ENCODE measurements around the gene PNMA3. TPM values are rescaled to one million over a fixed set of nuclear protein-coding genes. Genes with fewer than 3 reads are reported as not detected.

The PNMA3 gene
- total RNA-seq, 2 donors from 2014 or later, result 0.56 TPM; not detected in 1

DNA sequence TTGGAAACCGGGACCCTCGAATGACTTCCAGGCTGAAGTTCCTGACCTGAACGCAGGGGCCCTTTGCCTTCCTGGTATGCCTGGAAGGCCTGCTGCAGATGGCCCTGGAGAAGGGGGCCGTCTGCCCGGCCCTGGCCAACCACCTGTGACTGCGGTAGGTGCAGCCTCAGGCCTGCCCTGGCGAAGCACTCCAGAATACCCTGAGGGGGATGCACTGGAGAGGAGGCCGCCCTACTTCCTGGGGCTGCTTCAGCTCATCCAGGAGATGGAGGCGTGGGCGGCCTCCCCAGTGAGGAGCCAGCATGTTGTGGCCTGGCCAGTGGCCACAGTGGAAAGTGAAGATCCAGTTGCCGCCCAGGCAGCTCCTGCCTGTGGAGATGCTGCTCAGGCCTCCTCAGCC lies 26.4 kb upstream of the PNMA3 start:
- TF ChIP-seq CTCF (IDR thresholded peaks at IDR 0.05), result no peak
- Histone ChIP-seq H3K4me3 (no peak overlapping the region), H3K36me3 (no peaks in the 10 kb centered on the region), H3K27ac (no peak overlapping the region), H3K4me1 (ENCODE audit: control insufficient read depth in 1 of 2, low read depth in 2 of 2) (no peaks in the 10 kb centered on the region), H3K9me3 (no peaks in the 10 kb centered on the region), H3K27me3 (replicated peaks; ENCODE audit: insufficient read depth) (no peaks in the 10 kb centered on the region)
- DNase-seq (ENCODE audit: low spot score), result no peak
- ATAC-seq (ENCODE audit: insufficient number of reproducible peaks, low FRiP score, low read depth), result no peak

DNA sequence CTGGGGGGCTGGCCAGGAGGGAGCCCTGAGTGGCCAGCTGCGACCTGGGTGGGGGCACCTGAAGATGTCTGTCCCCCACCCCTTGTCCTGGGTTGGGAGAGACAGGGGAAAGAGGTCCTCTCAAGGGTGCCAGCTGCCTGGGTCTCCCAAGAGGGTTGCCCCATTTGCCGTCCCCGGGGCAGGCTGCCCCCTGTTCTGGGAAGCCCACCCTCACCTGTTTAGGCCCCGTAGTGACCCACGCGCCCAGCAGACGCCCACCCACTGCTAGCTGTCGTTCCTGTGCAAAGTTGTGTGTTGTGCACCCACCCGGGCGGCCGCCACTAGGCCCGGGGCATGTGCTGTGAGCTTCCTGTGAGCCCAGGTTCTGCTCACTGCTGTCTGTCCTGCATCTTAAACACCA lies 25.5 kb upstream of the PNMA3 start:
- ATAC-seq (ENCODE audit: insufficient number of reproducible peaks, low FRiP score, low read depth), result no peak
- H3K36me3 ChIP-seq, result no peaks in the 10 kb centered on the region
- no peaks in the 10 kb centered on the region for H3K27me3 ChIP-seq (replicated peaks; ENCODE audit: insufficient read depth)
- no peaks in the 10 kb centered on the region for H3K9me3 ChIP-seq
- no peak overlapping the region for H3K27ac ChIP-seq
- no peak for DNase-seq (ENCODE audit: low spot score)
- no peaks in the 10 kb centered on the region for H3K4me1 ChIP-seq (ENCODE audit: control insufficient read depth in 1 of 2, low read depth in 2 of 2)
- no peak overlapping the region for H3K4me3 ChIP-seq
- TF ChIP-seq CTCF (IDR thresholded peaks at IDR 0.05), result no peak

GRCh38 chrX:153032397-153033118 lies 23.7 kb upstream of the PNMA3 start:
- peak; percentile 81 for TF ChIP-seq CTCF (IDR thresholded peaks at IDR 0.05)
- H3K4me3 ChIP-seq, result peak overlapping the region; percentile 70
- ATAC-seq (ENCODE audit: insufficient number of reproducible peaks, low FRiP score, low read depth), result no peak
- no peaks in the 10 kb centered on the region for H3K36me3 ChIP-seq
- H3K4me1 ChIP-seq (ENCODE audit: control insufficient read depth in 1 of 2, low read depth in 2 of 2), result no peaks in the 10 kb centered on the region
- H3K27me3 ChIP-seq (replicated peaks; ENCODE audit: insufficient read depth), result no peaks in the 10 kb centered on the region
- no peaks in the 10 kb centered on the region for H3K9me3 ChIP-seq
- no peak for DNase-seq (ENCODE audit: low spot score)
- no peak overlapping the region for H3K27ac ChIP-seq

GRCh38 chrX:153049093-153049492 lies 7.2 kb upstream of the PNMA3 start:
- H3K4me1 ChIP-seq (ENCODE audit: control insufficient read depth in 1 of 2, low read depth in 2 of 2), result no peaks in the 10 kb centered on the region
- H3K27ac ChIP-seq, result no peak overlapping the region
- H3K36me3 ChIP-seq, result no peaks in the 10 kb centered on the region
- TF ChIP-seq CTCF (IDR thresholded peaks at IDR 0.05), result no peak
- H3K4me3 ChIP-seq, result no peak overlapping the region
- no peak for ATAC-seq (ENCODE audit: insufficient number of reproducible peaks, low FRiP score, low read depth)
- DNase-seq (ENCODE audit: low spot score), result no peak
- no peaks in the 10 kb centered on the region for H3K9me3 ChIP-seq
- no peaks in the 10 kb centered on the region for H3K27me3 ChIP-seq (replicated peaks; ENCODE audit: insufficient read depth)

- DNase-seq (ENCODE audit: low spot score), result no peak
These were observed 3.7 kb upstream of the PNMA3 start for GRCh38 chrX:153052534-153052933.

More at GRCh38 chrX:153052534-153052933, 3.7 kb upstream of the PNMA3 start:
- TF ChIP-seq CTCF (IDR thresholded peaks at IDR 0.05), result no peak
- no peaks in the 10 kb centered on the region for H3K9me3 ChIP-seq
- H3K27me3 ChIP-seq (replicated peaks; ENCODE audit: insufficient read depth), result no peaks in the 10 kb centered on the region
- peaks cover 0 to 8% of the 10 kb centered on the region in 2 donors for H3K4me1 ChIP-seq (ENCODE audit: control insufficient read depth in 1 of 2, low read depth in 2 of 2)
- no peak overlapping the region for H3K27ac ChIP-seq
- H3K36me3 ChIP-seq, result no peaks in the 10 kb centered on the region
- no peak overlapping the region for H3K4me3 ChIP-seq
- no peak for ATAC-seq (ENCODE audit: insufficient number of reproducible peaks, low FRiP score, low read depth)
